HepG2 (cell line): ENCODE measurements around the gene SLC16A11. TPM values are rescaled to one million over a fixed set of nuclear protein-coding genes. Genes with fewer than 3 reads are reported as not detected.

Experiments used
- AGO1 ChIP-seq: fragments of 200-400 bp; formaldehyde crosslinking; IDR thresholded peaks from 2 replicates; pipeline ENCODE4 v1.6.1; 2017; ENCODE audit warnings: mild to moderate bottlenecking, low read depth, low read length, moderate library complexity; ENCODE audit not compliant: poor library complexity, severe bottlenecking
- ARNT ChIP-seq: fragments of 450-650 bp; IDR thresholded peaks from 2 replicates; pipeline ENCODE4 v1.6.1; 2017
- CENPT ChIP-seq: sonication (generic); formaldehyde crosslinking; IDR thresholded peaks from 2 replicates; pipeline ENCODE4 v1.8.0; 2022; ENCODE audit warnings: low read depth, mild to moderate bottlenecking, moderate library complexity, missing genetic modification reagents
- DNMT3B ChIP-seq: conservative IDR thresholded peaks from 2 replicates; pipeline ENCODE4 v1.6.1; 2016; ENCODE audit warnings: missing biosample characterization, control low read depth
- DR1 ChIP-seq: sonication (generic); formaldehyde crosslinking; IDR thresholded peaks from 2 replicates; pipeline ENCODE4 v1.8.0; 2021; ENCODE audit warnings: mild to moderate bottlenecking, missing genetic modification reagents, inconsistent platforms
- HOXA9 ChIP-seq: sonication (generic); formaldehyde crosslinking; IDR thresholded peaks from 2 replicates; pipeline ENCODE4 v1.8.1; 2022; ENCODE audit warnings: missing genetic modification reagents, mild to moderate bottlenecking, moderate library complexity, borderline replicate concordance
- JDP2 ChIP-seq: sonication (generic); formaldehyde crosslinking; IDR thresholded peaks from 2 replicates; pipeline ENCODE4 v1.8.1; 2022; ENCODE audit warnings: missing genetic modification reagents, borderline replicate concordance
- KDM5A ChIP-seq: fragments of 200-600 bp; sonication (generic); IDR thresholded peaks from 2 replicates; pipeline ENCODE4 v1.7.0; 2018; ENCODE audit warnings: antibody characterized with exemption, mild to moderate bottlenecking, low read length, borderline replicate concordance
- KDM6A ChIP-seq: IDR thresholded peaks from 2 replicates; pipeline ENCODE4 v1.6.1; 2016; ENCODE audit warnings: low read depth
- MYNN ChIP-seq: sonication (generic); formaldehyde crosslinking; IDR thresholded peaks from 2 replicates; pipeline ENCODE4 v1.4.0; 2020; ENCODE audit warnings: mild to moderate bottlenecking, low read depth, missing genetic modification reagents
- RBAK ChIP-seq: sonication (generic); formaldehyde crosslinking; IDR thresholded peaks from 2 replicates; pipeline ENCODE4 v1.5.1; 2020; ENCODE audit warnings: mild to moderate bottlenecking, missing genetic modification reagents
- TOPORS ChIP-seq: sonication (generic); formaldehyde crosslinking; IDR thresholded peaks from 2 replicates; pipeline ENCODE4 v1.8.0; 2023; ENCODE audit warnings: mild to moderate bottlenecking, missing genetic modification reagents
- XBP1 ChIP-seq: sonication (generic); formaldehyde crosslinking; IDR thresholded peaks from 2 replicates; pipeline ENCODE4 v1.5.0; 2020; ENCODE audit warnings: missing genetic modification reagents
- ZBTB1 ChIP-seq: sonication (generic); formaldehyde crosslinking; IDR thresholded peaks from 2 replicates; pipeline ENCODE4 v1.4.0; 2020; ENCODE audit warnings: missing genetic modification reagents, borderline replicate concordance
- ZFAT ChIP-seq: sonication (generic); formaldehyde crosslinking; conservative IDR thresholded peaks from 2 replicates; pipeline ENCODE4 v1.8.1; 2023; ENCODE audit warnings: missing genetic modification reagents, inconsistent platforms
- ZFP82 ChIP-seq: sonication (generic); formaldehyde crosslinking; IDR thresholded peaks from 2 replicates; pipeline ENCODE4 v1.5.1; 2020; ENCODE audit warnings: mild to moderate bottlenecking, missing genetic modification reagents, borderline replicate concordance
- ZNF230 ChIP-seq: sonication (generic); formaldehyde crosslinking; IDR thresholded peaks from 2 replicates; pipeline ENCODE4 v1.4.0; 2020; ENCODE audit warnings: mild to moderate bottlenecking, missing genetic modification reagents
- ZNF549 ChIP-seq: sonication (generic); formaldehyde crosslinking; IDR thresholded peaks from 2 replicates; pipeline ENCODE4 v1.5.0; 2020; ENCODE audit warnings: missing genetic modification reagents
- ZNF709 ChIP-seq: sonication (generic); formaldehyde crosslinking; IDR thresholded peaks from 2 replicates; pipeline ENCODE4 v1.5.0; 2020; ENCODE audit warnings: mild to moderate bottlenecking, missing genetic modification reagents
- ZNF782 ChIP-seq: sonication (generic); formaldehyde crosslinking; IDR thresholded peaks from 2 replicates; pipeline ENCODE4 v1.4.0; 2020; ENCODE audit warnings: missing genetic modification reagents, mild to moderate bottlenecking, borderline replicate concordance
- polyA plus RNA-seq, 8 experiments: library from polyadenylated mRNA; depleted of rRNA in 3 of 8; stranded (reverse) in 7 of 8; unstranded in 1 of 8; fragments of >200 nt; fragmentation: Illumina TruSeq in 4 of 8; extraction: Trizol in 4 of 8; gene quantifications; 2 replicates each; pipeline versions ENCODE4 v1.2.1 to v1.2.3, GENCODE V29; 2011 to 2016; ENCODE audit warnings: low read depth in 4 of 8, missing spikeins in 1 of 8, mixed read lengths in 1 of 8; ENCODE audit not compliant: insufficient read depth in 1 of 8
- total RNA-seq, 5 experiments: library from RNA; depleted of rRNA; stranded (reverse); fragments of >200 nt; fragmentation: Illumina TruSeq; extraction: Trizol; gene quantifications; 2 replicates each; pipeline ENCODE4 v1.2.3, GENCODE V29; 2016; ENCODE audit warnings: low read depth in 1 of 5
- TF ChIP-seq, protein P1 (sequence below): sonication (generic); formaldehyde crosslinking; IDR thresholded peaks from 2 replicates; pipeline ENCODE4 v1.4.0; 2020; ENCODE audit warnings: mild to moderate bottlenecking, missing genetic modification reagents
- TF ChIP-seq, protein P2 (sequence below): sonication (generic); formaldehyde crosslinking; IDR thresholded peaks from 2 replicates; pipeline ENCODE4 v1.4.0; 2020; ENCODE audit warnings: missing genetic modification reagents, mild to moderate bottlenecking, borderline replicate concordance
- TF ChIP-seq, protein P3 (sequence below), 2 experiments: sonication (generic) in 1 of 2; formaldehyde crosslinking in 1 of 2; IDR thresholded peaks; 2 replicates each; pipeline versions ENCODE4 v1.5.1 to v1.6.1; 2011 to 2020; ENCODE audit warnings: borderline replicate concordance in 1 of 2, low read depth in 1 of 2, low read length in 1 of 2, mild to moderate bottlenecking in 1 of 2, missing genetic modification reagents in 1 of 2, moderate library complexity in 1 of 2

Gene SLC16A11
- total and polyA plus RNA-seq, 2 of the 13 experiments (the other 11 are each of a cell fraction or from before 2014, with no cell fraction given): not detected

- TF ChIP-seq, protein P1, sequence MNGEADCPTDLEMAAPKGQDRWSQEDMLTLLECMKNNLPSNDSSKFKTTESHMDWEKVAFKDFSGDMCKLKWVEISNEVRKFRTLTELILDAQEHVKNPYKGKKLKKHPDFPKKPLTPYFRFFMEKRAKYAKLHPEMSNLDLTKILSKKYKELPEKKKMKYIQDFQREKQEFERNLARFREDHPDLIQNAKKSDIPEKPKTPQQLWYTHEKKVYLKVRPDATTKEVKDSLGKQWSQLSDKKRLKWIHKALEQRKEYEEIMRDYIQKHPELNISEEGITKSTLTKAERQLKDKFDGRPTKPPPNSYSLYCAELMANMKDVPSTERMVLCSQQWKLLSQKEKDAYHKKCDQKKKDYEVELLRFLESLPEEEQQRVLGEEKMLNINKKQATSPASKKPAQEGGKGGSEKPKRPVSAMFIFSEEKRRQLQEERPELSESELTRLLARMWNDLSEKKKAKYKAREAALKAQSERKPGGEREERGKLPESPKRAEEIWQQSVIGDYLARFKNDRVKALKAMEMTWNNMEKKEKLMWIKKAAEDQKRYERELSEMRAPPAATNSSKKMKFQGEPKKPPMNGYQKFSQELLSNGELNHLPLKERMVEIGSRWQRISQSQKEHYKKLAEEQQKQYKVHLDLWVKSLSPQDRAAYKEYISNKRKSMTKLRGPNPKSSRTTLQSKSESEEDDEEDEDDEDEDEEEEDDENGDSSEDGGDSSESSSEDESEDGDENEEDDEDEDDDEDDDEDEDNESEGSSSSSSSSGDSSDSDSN (CRISPR knock-in tag): peak; percentile 89
- TF ChIP-seq ZFAT (no peak), ZBTB1 (CRISPR knock-in tag) (no peak), HOXA9 (CRISPR knock-in tag) (no peak; the same call in 1 of the 2 replicates), ZNF549 (no peak), MYNN (CRISPR knock-in tag) (no peak), CENPT (CRISPR knock-in tag) (no peak), AGO1 (peak; percentile 38), ARNT (no peak), ZNF709 (no peak), KDM5A (peak; percentile 25; the same call in 1 of the 2 replicates), DNMT3B (CRISPR knock-in tag) (no peak; the same call in 1 of the 2 replicates), JDP2 (CRISPR knock-in tag) (no peak), DR1 (CRISPR knock-in tag) (peak; percentile 55), ZFP82 (CRISPR knock-in tag) (no peak), RBAK (no peak), KDM6A (CRISPR knock-in tag) (no peak), ZNF230 (peak; percentile 73; the same call in 1 of the 2 replicates), ZNF782 (CRISPR knock-in tag) (no peak), XBP1 (CRISPR knock-in tag) (no peak), TOPORS (CRISPR knock-in tag) (peak; percentile 49; the same call in 1 of the 2 replicates)
- TF ChIP-seq, protein P2, sequence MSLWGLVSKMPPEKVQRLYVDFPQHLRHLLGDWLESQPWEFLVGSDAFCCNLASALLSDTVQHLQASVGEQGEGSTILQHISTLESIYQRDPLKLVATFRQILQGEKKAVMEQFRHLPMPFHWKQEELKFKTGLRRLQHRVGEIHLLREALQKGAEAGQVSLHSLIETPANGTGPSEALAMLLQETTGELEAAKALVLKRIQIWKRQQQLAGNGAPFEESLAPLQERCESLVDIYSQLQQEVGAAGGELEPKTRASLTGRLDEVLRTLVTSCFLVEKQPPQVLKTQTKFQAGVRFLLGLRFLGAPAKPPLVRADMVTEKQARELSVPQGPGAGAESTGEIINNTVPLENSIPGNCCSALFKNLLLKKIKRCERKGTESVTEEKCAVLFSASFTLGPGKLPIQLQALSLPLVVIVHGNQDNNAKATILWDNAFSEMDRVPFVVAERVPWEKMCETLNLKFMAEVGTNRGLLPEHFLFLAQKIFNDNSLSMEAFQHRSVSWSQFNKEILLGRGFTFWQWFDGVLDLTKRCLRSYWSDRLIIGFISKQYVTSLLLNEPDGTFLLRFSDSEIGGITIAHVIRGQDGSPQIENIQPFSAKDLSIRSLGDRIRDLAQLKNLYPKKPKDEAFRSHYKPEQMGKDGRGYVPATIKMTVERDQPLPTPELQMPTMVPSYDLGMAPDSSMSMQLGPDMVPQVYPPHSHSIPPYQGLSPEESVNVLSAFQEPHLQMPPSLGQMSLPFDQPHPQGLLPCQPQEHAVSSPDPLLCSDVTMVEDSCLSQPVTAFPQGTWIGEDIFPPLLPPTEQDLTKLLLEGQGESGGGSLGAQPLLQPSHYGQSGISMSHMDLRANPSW: no peak
- TF ChIP-seq, protein P3, sequence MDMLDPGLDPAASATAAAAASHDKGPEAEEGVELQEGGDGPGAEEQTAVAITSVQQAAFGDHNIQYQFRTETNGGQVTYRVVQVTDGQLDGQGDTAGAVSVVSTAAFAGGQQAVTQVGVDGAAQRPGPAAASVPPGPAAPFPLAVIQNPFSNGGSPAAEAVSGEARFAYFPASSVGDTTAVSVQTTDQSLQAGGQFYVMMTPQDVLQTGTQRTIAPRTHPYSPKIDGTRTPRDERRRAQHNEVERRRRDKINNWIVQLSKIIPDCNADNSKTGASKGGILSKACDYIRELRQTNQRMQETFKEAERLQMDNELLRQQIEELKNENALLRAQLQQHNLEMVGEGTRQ (IDR thresholded peaks at IDR 0.05; ENCODE audit: low read depth, low read length): peak; percentile 98
- TF ChIP-seq, protein P3 (CRISPR knock-in tag; IDR thresholded peaks at IDR 0.05; ENCODE audit: borderline replicate concordance): peak; percentile 99; the same call in 1 of the 2 replicates
These were observed 8.1 kb downstream of the SLC16A11 start, which contains the start of gene SLC16A13 (continued) for GRCh38 chr17:7035591-7036368.
